A673 (cell line): ENCODE measurements around the gene MET.

ENCODE experiments used
- EZH2 ChIP-seq: fragments of 200-600 bp; sonication (generic); IDR thresholded peaks from 2 replicates; pipeline ENCODE4 v1.6.1; 2017; ENCODE audit warnings: borderline replicate concordance, low read depth, mild to moderate bottlenecking, mixed read lengths, antibody characterized with exemption, low read length; ENCODE audit not compliant: poor library complexity, severe bottlenecking
- TF ChIP-seq, protein P1 (sequence below): fragments of 300-800, 200-600 bp; sonication (generic); conservative IDR thresholded peaks from 2 replicates; pipeline ENCODE4 v1.5.1; 2017; ENCODE audit warnings: low read depth, mild to moderate bottlenecking, antibody characterized with exemption, low read length, moderate library complexity, mixed read lengths

GRCh38 chr7:116726149-116726548 is 54.2 kb downstream of the MET start:
- TF ChIP-seq, protein P1, sequence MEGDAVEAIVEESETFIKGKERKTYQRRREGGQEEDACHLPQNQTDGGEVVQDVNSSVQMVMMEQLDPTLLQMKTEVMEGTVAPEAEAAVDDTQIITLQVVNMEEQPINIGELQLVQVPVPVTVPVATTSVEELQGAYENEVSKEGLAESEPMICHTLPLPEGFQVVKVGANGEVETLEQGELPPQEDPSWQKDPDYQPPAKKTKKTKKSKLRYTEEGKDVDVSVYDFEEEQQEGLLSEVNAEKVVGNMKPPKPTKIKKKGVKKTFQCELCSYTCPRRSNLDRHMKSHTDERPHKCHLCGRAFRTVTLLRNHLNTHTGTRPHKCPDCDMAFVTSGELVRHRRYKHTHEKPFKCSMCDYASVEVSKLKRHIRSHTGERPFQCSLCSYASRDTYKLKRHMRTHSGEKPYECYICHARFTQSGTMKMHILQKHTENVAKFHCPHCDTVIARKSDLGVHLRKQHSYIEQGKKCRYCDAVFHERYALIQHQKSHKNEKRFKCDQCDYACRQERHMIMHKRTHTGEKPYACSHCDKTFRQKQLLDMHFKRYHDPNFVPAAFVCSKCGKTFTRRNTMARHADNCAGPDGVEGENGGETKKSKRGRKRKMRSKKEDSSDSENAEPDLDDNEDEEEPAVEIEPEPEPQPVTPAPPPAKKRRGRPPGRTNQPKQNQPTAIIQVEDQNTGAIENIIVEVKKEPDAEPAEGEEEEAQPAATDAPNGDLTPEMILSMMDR: no peak
- no peak for TF ChIP-seq EZH2
